IMR-90 (cell line): ENCODE data around the gene PTPRN2.

ENCODE experiments used
- CEBPB ChIP-seq: IDR thresholded peaks from 2 replicates; pipeline ENCODE4 v1.6.1; 2012; ENCODE audit warnings: low read depth, low read length, improper control_type of control experiment
- CTCF ChIP-seq: conservative IDR thresholded peaks from 2 replicates; pipeline ENCODE4 v1.5.1; 2012; ENCODE audit warnings: mild to moderate bottlenecking, low read depth, low read length, improper control_type of control experiment
- FOS ChIP-seq: fragments of 150-350 bp; IDR thresholded peaks from 2 replicates; pipeline ENCODE4 v1.6.1; 2016; ENCODE audit warnings: low read depth, low read length
- MXI1 ChIP-seq: IDR thresholded peaks from 2 replicates; pipeline ENCODE4 v1.6.1; 2012; ENCODE audit warnings: low read depth, mild to moderate bottlenecking, low read length, moderate library complexity, borderline replicate concordance
- POLR2A ChIP-seq: IDR thresholded peaks from 2 replicates; pipeline ENCODE4 v1.6.1; 2012; ENCODE audit warnings: mild to moderate bottlenecking, low read depth, low read length
- RCOR1 ChIP-seq: IDR thresholded peaks from 2 replicates; pipeline ENCODE4 v1.6.1; 2012; ENCODE audit warnings: mild to moderate bottlenecking, low read length, improper control_type of control experiment; ENCODE audit not compliant: insufficient replicate concordance
- RFX5 ChIP-seq: IDR thresholded peaks from 2 replicates; pipeline ENCODE4 v1.8.0; 2012; ENCODE audit warnings: low read depth, mild to moderate bottlenecking, low read length, moderate library complexity
- SMC3 ChIP-seq: fragments of 150-350 bp; IDR thresholded peaks from 2 replicates; pipeline ENCODE4 v1.6.1; 2016; ENCODE audit warnings: low read depth, mild to moderate bottlenecking, antibody characterized with exemption, low read length, moderate library complexity

- TF ChIP-seq CTCF (no peak), POLR2A (no peak), MXI1 (no peak), CEBPB (no peak), FOS (no peak), RCOR1 (no peak), SMC3 (no peak), RFX5 (no peak)
Observed at GRCh38 chr7:157526005-157526912, 1061.4 kb downstream of the PTPRN2 start.
